CD4-positive, alpha-beta T cell treated with Interleukin-4 for 1 hour (primary cell): Measurements from ENCODE around the gene PCBP2.
"Not testable (repeated sequence)": the region's sequence is repeated elsewhere in the genome, so short reads cannot be mapped to it uniquely, and the experiment has no call there.

ENCODE experiments used
- DNase-seq, 2 donors: peaks; one replicate each; pipeline ENCODE4 v3.0.0-alpha.2; 2020 to 2022

PCBP2 gene

GRCh38 chr12:53441040-53441833 is 10.7 kb upstream of the PCBP2 start, which contains the start of gene PRR13:
TSS of gene PRR13 (plus strand) at chr12:53441734. CDS start at chr12:53442715, 981 bp downstream.
- peak; percentile 99 for DNase-seq

- DNase-seq: no peak
Measured at GRCh38 chr12:53443955-53444354, 7.9 kb upstream of the PCBP2 start.

GRCh38 chr12:53444593-53445325 is 7.1 kb upstream of the PCBP2 start:
- not testable (repeated sequence) for DNase-seq

- DNase-seq: no peak
Measured at GRCh38 chr12:53450936-53451335, 966 bp upstream of the PCBP2 start.

GRCh38 chr12:53452159-53453077 is 516 bp downstream of the PCBP2 start:
- DNase-seq: peak; percentile 76 to 86

GRCh38 chr12:53453953-53454640 is 2.2 kb downstream of the PCBP2 start:
- no peak for DNase-seq

GRCh38 chr12:53454707-53455106 is 2.8 kb downstream of the PCBP2 start:
- no peak for DNase-seq

GRCh38 chr12:53456654-53457366 is 4.9 kb downstream of the PCBP2 start:
- DNase-seq: no peak

- DNase-seq: no peak
Measured at GRCh38 chr12:53459097-53459496, 7.2 kb downstream of the PCBP2 start.

GRCh38 chr12:53461059-53461458 is 9.2 kb downstream of the PCBP2 start:
- no peak for DNase-seq

GRCh38 chr12:53461591-53461990 is 9.7 kb downstream of the PCBP2 start:
- DNase-seq: no peak

GRCh38 chr12:53462935-53463334 is 11.0 kb downstream of the PCBP2 start:
- no peak for DNase-seq

- DNase-seq: no peak
Measured at GRCh38 chr12:53463802-53464560, 12.1 kb downstream of the PCBP2 start.

- DNase-seq: no peak
Measured at GRCh38 chr12:53464685-53465418, 12.9 kb downstream of the PCBP2 start.

- DNase-seq: no peak
Measured at GRCh38 chr12:53465679-53466078, 13.8 kb downstream of the PCBP2 start.

- no peak for DNase-seq
Measured at GRCh38 chr12:53466640-53467039, 14.7 kb downstream of the PCBP2 start.

GRCh38 chr12:53467082-53467481 is 15.2 kb downstream of the PCBP2 start:
- DNase-seq: no peak

GRCh38 chr12:53467880-53468279 is 16.0 kb downstream of the PCBP2 start:
- DNase-seq: no peak

- DNase-seq: no peak
Measured at GRCh38 chr12:53468282-53468681, 16.4 kb downstream of the PCBP2 start.

- DNase-seq: no peak
Measured at GRCh38 chr12:53472056-53472582, 20.2 kb downstream of the PCBP2 start.
